Sigmoid colon (tissue), 7 donors: ENCODE results near the gene TMEM219. TPM values are rescaled to one million over a fixed set of nuclear protein-coding genes. Genes with fewer than 3 reads are reported as not detected.
A peak's percentile ranks its signal among the peaks of the same experiment; 100 is the strongest.

ENCODE experiments used
- DNase-seq: peaks from one replicate; pipeline ENCODE4 v3.0.0-alpha.2; 2019
- H3K27ac ChIP-seq, 4 donors: fragments of 200-600 bp; sonication (generic); one replicate each; pipeline ENCODE4 v1.5.1; 2016 to 2019; ENCODE audit warnings: mild to moderate bottlenecking in 1 of 4
- H3K27me3 ChIP-seq, 3 donors: fragments of 200-600 bp; sonication (generic); one replicate each; pipeline ENCODE4 v1.5.1; 2019; ENCODE audit warnings: mild to moderate bottlenecking in 1 of 3
- H3K36me3 ChIP-seq, 4 donors: fragments of 200-600 bp; sonication (generic); one replicate each; pipeline ENCODE4 v1.5.1; 2016 to 2019
- H3K4me1 ChIP-seq, 4 donors: fragments of 200-600 bp; sonication (generic); one replicate each; pipeline ENCODE4 v1.5.1; 2017 to 2019
- H3K4me3 ChIP-seq, 4 donors: fragments of 200-600 bp; sonication (generic); one replicate each; pipeline ENCODE4 v1.5.1; 2017 to 2019; ENCODE audit warnings: mild to moderate bottlenecking in 2 of 4, moderate library complexity in 1 of 4
- H3K9me3 ChIP-seq, 4 donors: fragments of 200-600 bp in 3 of 4; sonication (generic) in 3 of 4; one replicate each; pipeline versions ENCODE4 v1.5.1 to v1.6.1; 2013 to 2019
- CTCF ChIP-seq, 4 experiments: fragments of 450-650 bp in 3 of 4; fragments of 200-600 bp in 1 of 4; IDR thresholded peaks; one replicate each; pipeline ENCODE4 v1.5.1; 2016 to 2019; ENCODE audit warnings: antibody characterized with exemption in 4 of 4, mild to moderate bottlenecking in 3 of 4, moderate library complexity in 2 of 4
- EP300 ChIP-seq, 4 donors: sonication (generic); formaldehyde crosslinking; IDR thresholded peaks; one replicate each; pipeline ENCODE4 v1.6.1; 2017; ENCODE audit warnings: antibody characterized with exemption in 4 of 4
- POLR2A ChIP-seq, 2 donors: fragments of 450-650 bp; IDR thresholded peaks; one replicate each; pipeline ENCODE4 v1.6.1; 2016; ENCODE audit warnings: antibody characterized with exemption in 2 of 2, mild to moderate bottlenecking in 2 of 2, moderate library complexity in 2 of 2
- POLR2AphosphoS5 ChIP-seq, 4 donors: sonication (generic); formaldehyde crosslinking; IDR thresholded peaks; one replicate each; pipeline ENCODE4 v1.6.1; 2017; ENCODE audit warnings: antibody characterized with exemption in 4 of 4
- WGBS, 2 donors: extraction: QIAGEN DNeasy Blood & Tissue Kit; methylation state at CpG; one replicate each; pipeline ENCODE4 v1.1.7; 2013; 5-methylcytosine and 5-hydroxymethylcytosine counted together
- intact Hi-C: fragments of 100-400 bp; cut with DNase I; formaldehyde crosslinking; loops from one replicate; pipeline ENCODE4 v1.15.1; 2023
- polyA plus RNA-seq, 3 donors: library from polyadenylated mRNA; stranded (reverse); fragments of 200-250 nt; gene quantifications; one replicate each; pipeline ENCODE4 v1.2.3, GENCODE V29; 2013
- total RNA-seq, 4 donors: library from RNA; depleted of rRNA; stranded (reverse); fragments of >200 nt; gene quantifications; one replicate each; pipeline ENCODE4 v1.1.0, GENCODE V29; 2016
- donor health status: healthy with polysubstance abuse.
- donor health status: Bipolar disorder and iron deficiency.
- donor health status: healthy.

TMEM219 gene
- total and polyA plus RNA-seq, 7 donors: 103 to 314 (median 136) TPM

- H3K9me3 ChIP-seq: no peaks in the 10 kb centered on the region
- WGBS, 2 donors: 86 to 88% methylated on average over 17 of the region's 17 CpGs
- H3K4me1 ChIP-seq: peaks cover 0 to 9% (median 6%) of the 10 kb centered on the region in 4 donors
- H3K36me3 ChIP-seq: peaks cover 0 to 41% (median 7%) of the 10 kb centered on the region in 4 donors
- intact Hi-C loops: no loop called here
- DNase-seq: no peak
- H3K27ac ChIP-seq: no peak overlapping the region
- no peak overlapping the region for H3K4me3 ChIP-seq
- TF ChIP-seq POLR2A (IDR thresholded peaks at IDR 0.05): no peak
- peaks cover 0 to 6% (median under 1%) of the 10 kb centered on the region in 3 donors for H3K27me3 ChIP-seq
Measured at GRCh38 chr16:30003670-30004423, 42.0 kb downstream of the TMEM219 start.

GRCh38 chr16:30004424-30004776 is 42.5 kb downstream of the TMEM219 start:
- intact Hi-C loops: no loop called here
- Histone ChIP-seq H3K27ac (no peak overlapping the region), H3K9me3 (no peaks in the 10 kb centered on the region), H3K27me3 (peaks cover 0 to 12% (median 6%) of the 10 kb centered on the region in 3 donors), H3K36me3 (peaks cover 0 to 36% (median 7%) of the 10 kb centered on the region in 4 donors), H3K4me3 (no peak overlapping the region), H3K4me1 (peaks cover 0 to 9% (median 6%) of the 10 kb centered on the region in 4 donors)
- 61 to 69% methylated on average over 19 of the region's 19 CpGs for WGBS, 2 donors
- no peak for TF ChIP-seq CTCF (IDR thresholded peaks at IDR 0.05)
- TF ChIP-seq POLR2AphosphoS5 (IDR thresholded peaks at IDR 0.05): no peak
- TF ChIP-seq EP300 (IDR thresholded peaks at IDR 0.05): no peak
- TF ChIP-seq POLR2A (IDR thresholded peaks at IDR 0.05): no peak
- DNase-seq: no peak

GRCh38 chr16:30004811-30005242 is 42.9 kb downstream of the TMEM219 start:
- intact Hi-C loops: no loop called here
- 26 to 28% methylated on average over 11 of the region's 11 CpGs for WGBS, 2 donors
- no peak overlapping the region for H3K4me3 ChIP-seq
- H3K4me1 ChIP-seq: peaks cover 0 to 9% (median 7%) of the 10 kb centered on the region in 4 donors
- H3K27ac ChIP-seq: no peak overlapping the region
- no peak for DNase-seq
- H3K9me3 ChIP-seq: no peaks in the 10 kb centered on the region
- TF ChIP-seq POLR2A (IDR thresholded peaks at IDR 0.05) (no peak), POLR2AphosphoS5 (IDR thresholded peaks at IDR 0.05) (no peak), EP300 (IDR thresholded peaks at IDR 0.05) (no peak), CTCF (IDR thresholded peaks at IDR 0.05) (no peak)
- peaks cover 0 to 32% (median 7%) of the 10 kb centered on the region in 4 donors for H3K36me3 ChIP-seq
- peaks cover under 1 to 16% (median 10%) of the 10 kb centered on the region in 3 donors for H3K27me3 ChIP-seq

GRCh38 chr16:30005341-30006094 is 43.6 kb downstream of the TMEM219 start:
- Histone ChIP-seq H3K4me1 (peaks cover 0 to 15% (median 14%) of the 10 kb centered on the region in 4 donors), H3K36me3 (peaks cover 0 to 25% (median 4%) of the 10 kb centered on the region in 4 donors), H3K9me3 (no peaks in the 10 kb centered on the region), H3K27ac (no peak overlapping the region), H3K4me3 (peak overlapping the region in 1 of 4 donors; percentile 9), H3K27me3 (peaks cover 8 to 23% (median 17%) of the 10 kb centered on the region in 3 donors)
- 39 to 62% methylated on average over 35 of the region's 35 CpGs for WGBS, 2 donors
- TF ChIP-seq CTCF (IDR thresholded peaks at IDR 0.05) (peak; percentile 57 to 86 (median 72)), EP300 (IDR thresholded peaks at IDR 0.05) (no peak)
- intact Hi-C loops: no loop called here
- no peak for DNase-seq

GRCh38 chr16:30006095-30006473 is 44.2 kb downstream of the TMEM219 start:
- peaks cover 13 to 29% (median 23%) of the 10 kb centered on the region in 3 donors for H3K27me3 ChIP-seq
- no peaks in the 10 kb centered on the region for H3K9me3 ChIP-seq
- peaks cover 0 to 21% (median 19%) of the 10 kb centered on the region in 4 donors for H3K4me1 ChIP-seq
- WGBS, 2 donors: 56 to 85% methylated on average over 18 of the region's 18 CpGs
- H3K36me3 ChIP-seq: peaks cover 0 to 19% (median 2%) of the 10 kb centered on the region in 4 donors
- intact Hi-C loops: no loop called here
- H3K27ac ChIP-seq: no peak overlapping the region
- no peak overlapping the region for H3K4me3 ChIP-seq
- no peak for DNase-seq
- TF ChIP-seq POLR2A (IDR thresholded peaks at IDR 0.05) (no peak), EP300 (IDR thresholded peaks at IDR 0.05) (no peak), CTCF (IDR thresholded peaks at IDR 0.05) (no peak), POLR2AphosphoS5 (IDR thresholded peaks at IDR 0.05) (no peak)
